Measurements from ENCODE around the gene FRK. TPM values are rescaled to one million over a fixed set of nuclear protein-coding genes. Genes with fewer than 3 reads are reported as not detected.
A peak's percentile ranks its signal among the peaks of the same experiment; 100 is the strongest.
"Not testable (repeated sequence)": the region's sequence is repeated elsewhere in the genome, so short reads cannot be mapped to it uniquely, and the experiment has no call there.

The FRK gene
- polyA plus RNA-seq, 10 donors: 0.39 to 0.84 (median 0.64) TPM

DNA sequence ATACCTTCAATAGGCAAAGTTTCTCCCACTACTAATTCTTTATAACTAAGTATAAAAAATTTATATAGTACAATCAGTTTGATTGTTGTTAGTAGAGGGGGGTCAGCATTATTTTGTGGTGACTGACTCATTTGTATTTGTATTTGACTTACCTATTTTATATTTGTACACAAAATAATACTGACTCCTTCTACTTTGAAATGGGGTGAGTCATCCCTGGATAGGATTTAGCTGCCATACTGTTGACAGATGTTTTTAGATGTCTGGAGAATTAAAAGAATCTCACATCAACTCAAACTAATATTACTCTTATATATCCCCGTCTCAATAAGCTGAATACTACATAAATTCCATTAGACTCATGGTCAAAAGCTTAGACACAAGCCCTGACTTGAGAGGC is 114.9 kb downstream of the FRK start:
- DNase-seq: no peak

DNA sequence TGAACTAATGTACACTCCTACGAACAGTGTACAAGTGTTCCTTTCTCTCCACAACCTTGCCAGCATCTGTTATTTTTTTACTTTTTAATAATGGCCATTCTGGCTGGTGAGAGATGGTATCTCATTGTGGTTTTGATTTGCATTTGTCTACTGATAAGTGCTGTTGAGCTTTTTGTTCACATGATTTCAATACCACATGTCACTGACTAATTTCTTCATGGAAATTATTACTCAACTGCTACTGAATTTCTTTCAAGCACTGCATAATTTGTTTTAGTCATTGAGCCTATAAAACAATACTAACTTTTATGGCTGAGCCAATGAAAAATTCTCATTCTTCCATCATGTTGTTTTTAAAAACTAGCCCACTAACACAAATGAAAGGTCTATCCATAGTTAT is 115.4 kb downstream of the FRK start:
- DNase-seq: no peak

DNA sequence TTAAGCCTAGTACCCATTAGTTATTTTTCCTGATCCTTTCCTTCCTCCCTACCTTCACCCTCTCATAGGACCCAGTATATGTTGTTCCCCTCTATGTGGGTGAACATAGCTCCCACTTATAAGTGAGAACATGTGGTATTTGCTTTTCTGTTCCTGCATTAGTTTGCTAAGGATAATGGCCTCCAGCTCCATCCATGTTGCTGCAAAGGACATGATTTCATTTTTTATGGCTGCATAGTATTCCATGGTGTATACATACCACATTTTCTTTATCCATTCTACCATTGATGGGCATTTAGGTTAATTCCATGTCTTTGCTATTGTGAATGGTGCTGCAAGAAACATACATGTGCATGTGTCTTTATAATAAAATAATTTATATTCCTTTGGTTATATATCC is 115.9 kb downstream of the FRK start:
- DNase-seq: not testable (repeated sequence)

DNA sequence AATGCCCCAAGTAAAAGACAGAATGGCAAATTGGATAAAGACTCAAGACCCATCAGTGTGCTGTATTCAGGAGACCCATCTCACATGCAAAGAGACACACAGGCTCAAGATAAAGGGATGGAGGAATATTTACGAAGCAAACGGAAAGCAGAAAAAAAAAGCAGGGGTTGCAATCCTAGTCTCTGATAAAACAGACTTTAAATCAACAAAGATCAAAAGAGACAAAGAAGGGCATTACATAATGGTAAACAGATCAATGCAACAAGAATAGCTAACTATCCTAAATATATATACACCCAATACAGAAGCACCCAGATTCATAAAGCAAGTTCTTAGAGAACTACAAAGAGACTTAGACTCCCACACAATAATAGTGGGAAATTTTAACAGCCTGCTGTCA is 123.2 kb downstream of the FRK start:
- DNase-seq: not testable (repeated sequence)

DNA sequence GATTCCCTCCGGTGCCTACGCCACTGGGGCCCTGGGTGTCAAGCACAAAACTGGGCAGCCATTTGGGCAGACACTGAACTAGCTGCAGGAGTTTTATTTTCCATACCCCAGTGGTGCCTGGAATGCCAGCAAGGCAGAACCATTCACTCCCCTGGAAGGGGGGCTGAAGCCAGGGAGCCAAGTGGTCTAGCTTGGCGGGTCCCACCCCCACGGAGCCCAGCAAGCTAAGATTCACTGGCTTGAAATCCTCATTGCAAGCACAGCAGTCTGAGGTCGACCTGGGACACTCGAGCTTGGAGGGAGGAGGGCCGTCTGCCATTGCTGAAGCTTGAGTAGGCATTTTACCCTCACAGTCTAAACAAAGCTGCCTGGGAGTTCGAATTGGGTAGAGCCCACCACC is 125.3 kb downstream of the FRK start:
- DNase-seq: no peak

DNA sequence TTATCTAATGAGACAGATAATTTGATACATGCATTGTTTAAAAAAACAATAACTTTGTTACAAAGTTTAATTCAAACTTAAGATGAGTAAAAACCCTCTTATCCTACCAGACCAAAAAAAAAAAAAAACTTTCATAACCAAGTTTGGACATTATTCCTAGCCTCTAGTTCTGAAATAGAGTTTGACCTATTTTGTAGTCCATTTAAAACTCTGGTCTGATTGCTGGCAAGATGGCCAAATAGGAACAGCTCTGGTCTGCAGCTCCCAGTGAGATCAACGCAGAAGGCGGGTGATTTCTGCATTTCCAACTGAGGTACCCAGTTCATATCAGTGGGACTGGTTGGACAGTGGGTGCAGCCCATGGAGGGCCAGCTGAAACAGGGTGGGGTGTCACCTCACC is 125.9 kb downstream of the FRK start:
- DNase-seq: no peak

DNA sequence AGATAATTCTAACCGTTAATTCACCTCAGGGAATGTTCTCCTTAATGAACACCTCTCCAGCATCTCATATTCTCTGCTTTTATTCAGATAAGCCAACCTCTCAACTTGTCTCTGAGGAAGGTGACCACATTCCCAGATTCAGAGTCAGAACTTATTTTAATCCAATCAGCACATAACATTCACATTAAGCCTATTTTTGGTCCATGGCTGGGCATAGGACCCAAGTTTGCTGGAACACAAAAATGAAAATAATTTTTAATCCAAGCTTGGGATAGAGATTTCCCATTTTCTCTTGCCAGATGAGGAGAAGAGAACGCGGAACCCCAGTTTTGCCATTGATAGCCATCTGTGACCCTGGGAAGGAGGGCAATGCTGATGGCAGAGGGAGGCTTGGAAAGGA is 126.5 kb downstream of the FRK start:
- DNase-seq: no peak

DNA sequence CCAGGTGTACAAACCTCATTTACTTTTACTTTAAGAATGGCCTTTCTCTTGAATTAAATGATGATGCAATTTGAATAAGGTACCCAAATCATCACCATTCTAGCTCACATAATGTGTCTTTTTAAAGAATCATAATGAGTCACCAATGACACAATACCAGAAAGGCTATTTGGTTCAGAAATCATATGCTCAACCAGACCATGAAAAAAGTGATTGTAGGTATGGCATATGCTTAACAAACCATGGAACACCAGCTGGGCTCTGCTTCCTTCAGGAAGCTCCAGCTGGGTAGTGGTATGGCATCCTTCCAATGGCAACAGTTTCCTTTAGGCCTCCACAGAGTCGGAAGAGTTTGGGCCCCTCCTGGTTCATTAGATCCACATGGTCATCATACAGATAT is 128.2 kb downstream of the FRK start:
- peak in 1 of 3 donors; percentile 5 for DNase-seq

DNA sequence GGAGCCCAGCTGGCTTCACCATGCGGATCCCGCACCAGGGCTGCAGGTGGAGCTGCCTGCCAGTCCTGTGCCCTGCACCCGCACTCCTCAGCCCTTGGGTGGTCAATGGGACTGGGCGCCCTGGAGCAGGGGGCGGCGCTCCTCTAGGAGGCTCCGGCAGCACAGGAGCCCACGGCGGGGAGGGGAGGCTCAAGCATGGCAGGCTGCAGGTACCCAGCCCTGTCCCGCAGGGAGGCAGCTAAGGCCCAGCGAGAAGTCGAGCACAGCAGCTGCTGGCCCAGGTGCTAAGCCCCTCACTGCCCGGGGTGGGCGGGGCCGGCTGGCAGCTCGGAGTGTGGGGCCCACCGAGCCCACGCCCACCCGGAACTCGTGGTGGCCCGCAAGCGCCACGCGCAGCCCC is 132.7 kb downstream of the FRK start:
- DNase-seq: not testable (repeated sequence)

DNA sequence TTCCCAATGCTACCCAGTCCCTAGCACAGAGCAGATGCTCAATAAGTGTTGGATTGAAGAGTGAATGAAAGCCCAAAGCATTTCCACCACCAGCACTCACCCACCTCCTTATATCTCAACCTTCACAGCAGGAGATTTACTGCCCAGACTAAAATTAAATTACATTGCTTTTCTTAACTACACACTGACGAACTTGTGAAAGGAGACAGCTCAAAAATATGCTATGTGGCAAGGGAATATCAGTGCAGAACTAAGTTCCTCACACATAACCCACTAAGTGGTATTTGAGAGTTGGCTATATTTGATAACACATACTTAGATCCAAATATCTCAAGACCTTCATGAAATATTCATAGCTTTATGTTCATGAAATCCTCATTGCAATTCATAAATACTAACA is 137.7 kb downstream of the FRK start:
- no peak for DNase-seq

DNA sequence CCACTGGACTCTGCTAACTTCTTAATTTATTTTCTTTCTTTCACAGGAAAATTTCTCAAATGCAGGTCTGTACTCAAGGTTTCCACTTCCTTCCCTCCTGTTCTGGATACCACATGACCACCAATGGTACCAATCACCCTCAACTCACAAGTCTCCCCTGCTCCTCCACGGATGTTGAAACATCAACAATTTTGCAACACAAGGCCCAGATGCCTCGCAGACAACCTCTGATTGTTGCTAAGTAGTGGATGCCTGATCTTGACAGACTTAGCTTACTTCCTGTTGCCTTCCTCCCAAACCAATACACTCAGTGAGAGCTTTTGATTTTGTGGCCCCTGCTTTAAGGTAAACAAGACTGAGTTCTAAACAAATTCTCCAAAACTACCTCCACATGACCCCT is 146.6 kb downstream of the FRK start:
- DNase-seq: no peak

DNA sequence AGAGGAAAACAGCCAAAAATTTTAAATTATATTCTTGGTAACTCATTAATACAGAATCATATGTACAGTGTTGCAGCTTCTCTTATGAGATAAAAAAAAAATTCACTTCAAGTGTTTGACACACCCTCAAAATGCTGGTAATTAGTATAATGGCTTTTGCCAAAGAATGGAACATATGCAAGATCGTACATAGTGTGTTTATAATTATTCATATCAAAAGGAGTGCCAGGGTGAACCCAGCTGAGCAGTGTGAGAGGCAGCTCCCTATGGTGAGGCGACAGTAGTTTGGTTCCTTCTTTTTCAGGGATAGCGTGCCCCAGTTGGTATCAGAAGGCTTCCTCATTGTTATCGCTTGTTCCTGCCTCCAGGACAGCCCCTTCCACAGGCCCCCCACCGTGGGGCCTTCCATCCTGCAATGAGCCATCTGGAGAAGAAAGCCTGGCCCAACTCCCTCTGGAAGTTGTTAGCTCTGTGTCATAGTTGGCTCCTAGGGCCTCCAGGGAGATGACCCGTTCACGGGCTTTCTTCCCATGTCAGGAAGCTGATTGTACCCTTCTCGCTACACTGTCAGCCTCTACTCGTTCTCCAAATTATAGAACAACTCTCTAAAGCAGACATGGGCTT is 150.7 kb downstream of the FRK start:
- no peak for DNase-seq

DNA sequence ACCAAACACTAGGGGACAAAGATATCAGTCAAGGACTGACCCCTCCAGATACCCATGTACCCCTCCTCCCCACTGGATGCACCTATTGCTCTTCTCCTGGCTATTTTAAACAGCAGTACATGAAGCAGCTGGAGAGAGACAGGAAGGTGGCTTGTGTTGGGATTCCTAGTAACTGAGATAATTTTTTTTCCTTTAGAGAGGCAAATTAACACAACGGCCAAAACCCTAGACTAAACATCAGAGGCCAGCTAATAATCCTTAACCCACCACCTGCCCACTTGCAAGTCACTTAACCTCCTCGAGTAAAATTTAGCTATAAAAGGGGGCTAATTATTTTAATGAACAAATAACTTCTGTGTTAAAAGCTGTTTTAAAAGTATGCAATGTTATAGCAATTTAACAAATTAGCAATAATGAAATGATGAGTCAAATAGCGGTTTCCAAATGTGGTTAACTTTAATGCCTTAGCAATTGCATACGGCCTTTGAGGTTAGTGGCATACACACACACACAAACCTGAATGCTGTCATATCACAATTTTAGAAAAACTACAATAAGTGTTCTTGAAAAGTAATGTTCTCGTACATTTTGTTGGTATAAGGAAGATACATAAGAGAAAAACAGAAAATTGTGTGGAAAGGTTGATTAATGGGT is 151.7 kb downstream of the FRK start:
- DNase-seq: no peak

DNA sequence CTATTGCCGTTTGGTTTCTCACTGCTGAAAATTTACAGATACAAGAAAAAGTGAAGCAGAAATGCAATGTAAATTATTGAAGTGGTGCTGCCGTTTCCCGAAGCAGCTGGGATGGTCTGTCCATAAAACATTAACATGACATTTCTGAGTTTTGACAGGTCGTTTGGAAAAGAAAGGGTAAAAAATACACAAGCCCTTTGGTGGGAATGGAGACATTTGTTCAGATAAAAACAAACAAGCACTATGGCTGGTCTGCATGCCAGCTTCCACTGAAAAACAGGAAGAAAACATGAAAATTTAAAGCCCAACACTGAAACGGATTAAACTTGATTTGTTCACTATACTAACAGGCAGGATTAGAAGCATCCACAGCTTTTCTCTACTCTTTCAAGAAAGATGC is 155.2 kb downstream of the FRK start:
- DNase-seq: no peak

DNA sequence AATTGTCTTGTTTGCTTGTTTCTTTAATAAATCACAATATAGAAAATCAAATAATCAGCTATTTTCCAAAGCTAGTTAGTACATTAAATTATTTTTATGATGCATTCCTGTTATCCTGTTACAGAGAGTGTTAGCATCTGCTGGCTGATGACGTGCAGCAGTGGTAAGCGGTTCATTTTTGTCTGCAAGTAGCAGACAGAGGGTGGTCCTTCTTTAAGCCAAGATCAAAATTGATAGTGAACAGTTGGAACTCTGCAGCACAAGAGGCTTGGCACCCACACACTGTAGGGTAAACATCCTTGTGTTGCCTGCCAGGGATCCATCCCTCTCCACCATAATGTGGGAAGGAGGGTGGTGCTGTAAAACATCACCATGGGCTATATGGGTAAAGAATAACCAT is 158.3 kb downstream of the FRK start:
- DNase-seq: no peak

DNA sequence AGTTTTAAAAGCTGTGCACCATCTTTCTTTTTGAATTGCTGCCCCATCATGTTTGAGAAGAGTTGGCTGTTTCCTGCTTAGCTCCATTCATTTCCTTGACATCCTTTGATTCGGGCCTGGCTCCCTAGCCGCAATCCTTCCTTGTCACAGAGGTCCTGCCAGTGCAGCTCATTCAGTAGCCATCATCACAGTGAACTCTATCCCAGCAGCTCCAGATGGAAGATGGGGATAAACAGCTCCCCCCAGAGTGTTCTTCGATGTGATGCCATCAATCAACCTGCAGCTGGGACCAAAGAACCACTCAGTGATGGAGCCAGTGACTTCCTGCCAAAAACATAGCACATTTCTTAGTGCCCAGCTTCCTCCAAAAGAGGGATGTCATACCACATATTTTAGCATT is 158.8 kb downstream of the FRK start:
- DNase-seq: no peak

DNA sequence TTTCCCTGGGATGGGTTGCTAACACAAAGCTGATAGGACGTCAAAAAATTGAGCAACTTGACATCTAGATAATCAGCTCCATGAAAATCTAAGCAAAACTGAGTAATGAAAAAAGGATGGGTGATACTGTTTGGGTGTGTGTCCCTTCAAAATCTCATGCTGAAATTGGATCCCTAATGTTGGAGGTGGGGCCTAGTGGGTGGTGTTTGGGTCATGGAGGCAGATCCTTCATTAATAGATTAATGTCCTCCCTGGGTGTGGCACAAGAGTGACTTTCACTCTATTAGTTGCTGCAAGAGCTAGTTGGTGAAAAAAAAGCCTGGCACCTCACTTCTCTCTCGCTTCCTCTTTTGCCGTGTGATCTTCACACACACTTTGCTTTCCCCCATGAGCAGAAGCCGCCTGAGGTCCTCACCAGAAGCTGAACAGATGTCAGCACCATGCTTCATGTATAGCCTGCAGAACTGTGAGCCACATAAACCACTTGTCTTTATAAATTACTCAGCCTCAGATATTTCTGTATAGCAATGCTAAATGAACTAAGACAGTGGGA is 160.9 kb downstream of the FRK start:
- no peak for DNase-seq

DNA sequence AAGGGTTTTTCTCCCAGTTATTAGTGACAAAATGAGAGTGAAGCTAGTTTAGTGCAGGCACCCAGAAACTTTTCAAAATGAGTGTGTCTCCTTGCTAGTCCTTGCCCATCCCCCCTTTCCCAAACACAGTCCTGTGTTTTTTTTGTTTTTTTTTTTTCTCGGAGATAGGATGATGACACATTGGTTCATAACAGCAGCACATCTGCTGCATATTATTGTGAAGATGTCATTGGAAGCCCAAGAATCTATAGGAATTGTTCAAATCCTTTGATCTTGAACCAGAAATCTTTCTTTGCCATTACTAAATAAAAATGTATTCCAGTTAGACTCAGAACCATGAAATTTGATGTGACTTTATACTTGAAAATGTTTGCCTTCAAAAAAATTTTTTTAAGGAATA is 162.4 kb downstream of the FRK start:
- DNase-seq: peak in 2 of 3 donors; percentile 15 to 52

DNA sequence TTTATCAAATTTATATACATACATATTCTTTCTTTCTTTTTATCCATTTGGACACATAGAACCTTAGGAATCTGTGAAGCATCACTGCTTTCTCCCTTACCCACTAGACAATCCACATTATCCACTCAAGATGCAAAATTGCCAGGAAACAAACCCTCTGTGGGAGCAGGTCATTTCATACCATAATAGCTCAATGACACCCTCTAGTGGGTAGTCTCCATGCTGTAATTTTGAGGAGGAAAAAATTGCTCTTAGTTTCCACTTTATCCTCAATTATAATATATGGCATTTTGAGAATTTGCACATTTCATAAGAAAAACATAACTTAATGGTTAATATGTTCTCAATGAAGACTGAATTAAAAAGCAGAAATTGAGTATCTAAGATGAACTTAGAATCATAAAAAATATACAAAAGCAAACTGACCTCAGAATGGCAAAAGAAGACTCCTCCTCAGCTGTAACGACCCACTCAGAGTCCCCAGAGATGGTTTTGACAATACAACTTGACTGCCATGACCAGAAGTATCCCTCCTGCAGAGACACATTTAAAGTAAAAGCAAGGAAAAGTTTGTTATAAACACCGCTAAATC is 164.1 kb downstream of the FRK start:
- DNase-seq: peak; percentile 37 to 71 (median 44)

DNA sequence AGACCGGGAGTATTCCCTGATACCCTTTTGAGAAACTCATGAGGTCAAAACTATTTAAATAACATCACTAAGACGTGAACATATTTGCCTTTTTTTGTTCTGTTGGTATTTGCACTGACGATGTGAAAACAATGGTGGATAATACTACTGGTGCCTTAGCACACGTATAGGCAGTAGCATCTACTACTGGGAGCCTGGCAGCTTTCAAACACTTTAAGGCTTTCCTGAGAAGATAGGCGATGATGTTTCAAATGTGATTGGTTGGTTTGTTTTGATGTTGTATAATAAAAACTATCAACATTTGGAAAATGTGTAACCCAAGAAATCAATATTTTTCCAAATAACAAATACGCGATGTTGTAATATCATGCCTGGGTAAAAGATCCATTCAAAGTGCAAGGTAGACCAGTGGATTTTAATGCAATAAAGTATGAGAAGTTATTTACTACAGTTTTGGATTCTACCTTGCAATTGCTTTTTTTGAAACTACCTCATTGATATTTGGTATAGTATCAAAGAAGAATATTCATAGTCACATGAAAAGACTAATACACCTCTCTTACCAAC is 166.2 kb downstream of the FRK start:
- no peak for DNase-seq

DNA sequence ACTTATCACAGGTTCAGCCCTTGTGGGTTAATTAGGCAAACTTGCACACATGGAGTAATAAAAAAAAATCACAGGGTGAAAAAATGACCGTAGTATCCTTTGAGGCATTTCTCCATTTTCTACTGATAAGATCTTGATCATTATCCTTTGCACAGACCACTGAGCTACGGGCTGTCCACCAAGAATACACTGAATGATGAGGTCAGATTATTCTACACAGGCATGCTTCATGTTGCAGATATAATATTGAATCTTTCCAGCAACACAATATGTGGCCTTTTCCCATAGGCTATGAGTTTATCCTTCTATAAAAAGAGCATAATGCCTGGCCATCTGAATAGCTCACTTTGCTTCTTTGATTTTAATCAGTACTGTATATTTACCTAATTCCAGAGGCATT is 168.9 kb downstream of the FRK start:
- no peak for DNase-seq

DNA sequence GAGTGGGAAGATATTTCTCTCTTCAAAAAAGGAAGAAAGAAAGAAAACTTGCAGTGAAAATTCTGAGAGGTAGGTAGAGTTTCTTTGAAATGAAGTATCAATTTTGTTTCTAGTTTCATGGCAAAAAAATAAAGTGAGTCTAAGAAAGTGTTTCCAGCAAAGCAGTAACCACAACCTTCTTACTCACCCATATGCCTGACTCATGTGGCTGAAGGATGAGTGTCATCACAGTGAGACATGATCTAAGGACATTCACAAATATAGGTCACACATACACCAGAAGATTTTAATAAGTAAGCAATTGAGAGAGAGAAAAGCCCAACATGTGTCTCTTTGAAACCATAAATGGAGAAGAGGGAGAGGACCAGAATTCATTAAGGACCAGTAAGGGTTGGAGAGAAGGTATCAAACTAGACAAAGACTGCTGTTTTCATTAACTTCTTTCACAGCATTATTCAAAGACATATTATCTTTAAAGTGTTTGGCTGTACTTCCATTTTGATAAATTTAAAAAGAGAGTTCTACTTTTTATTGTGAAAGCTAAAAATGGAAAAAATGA is 169.5 kb downstream of the FRK start:
- peak in 1 of 3 donors; percentile 48 for DNase-seq

DNA sequence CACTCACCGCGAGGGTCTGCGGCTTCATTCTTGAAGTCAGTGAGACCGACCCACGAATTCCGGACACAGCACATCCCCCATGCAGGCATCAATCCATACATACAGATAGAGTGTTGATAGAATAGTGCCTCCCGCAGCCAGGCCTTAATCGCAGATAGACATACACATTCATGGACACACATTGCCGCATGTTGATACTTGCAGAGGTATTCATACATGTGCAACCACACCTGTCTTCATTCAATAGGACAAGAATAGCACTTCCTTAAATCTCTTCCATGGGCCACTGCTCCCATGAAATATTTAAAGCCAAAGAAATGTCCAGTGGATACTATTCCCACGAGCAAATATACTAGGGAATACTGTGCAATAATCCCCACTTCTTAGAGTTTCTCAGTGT is 170.5 kb downstream of the FRK start:
- no peak for DNase-seq

All from muscle of back (tissue), 11 donors.